Sigmoid colon (tissue), 7 donors: ENCODE data around the gene SYPL1. TPM values are rescaled to one million over a fixed set of nuclear protein-coding genes. Genes with fewer than 3 reads are reported as not detected.

ENCODE experiments used
- DNase-seq: peaks from one replicate; pipeline ENCODE4 v3.0.0-alpha.2; 2019
- H3K27ac ChIP-seq, 4 donors: fragments of 200-600 bp; sonication (generic); one replicate each; pipeline ENCODE4 v1.5.1; 2016 to 2019; ENCODE audit warnings: mild to moderate bottlenecking in 1 of 4
- H3K27me3 ChIP-seq, 3 donors: fragments of 200-600 bp; sonication (generic); one replicate each; pipeline ENCODE4 v1.5.1; 2019; ENCODE audit warnings: mild to moderate bottlenecking in 1 of 3
- H3K36me3 ChIP-seq, 4 donors: fragments of 200-600 bp; sonication (generic); one replicate each; pipeline ENCODE4 v1.5.1; 2016 to 2019
- H3K4me1 ChIP-seq, 4 donors: fragments of 200-600 bp; sonication (generic); one replicate each; pipeline ENCODE4 v1.5.1; 2017 to 2019
- H3K4me3 ChIP-seq, 4 donors: fragments of 200-600 bp; sonication (generic); one replicate each; pipeline ENCODE4 v1.5.1; 2017 to 2019; ENCODE audit warnings: mild to moderate bottlenecking in 2 of 4, moderate library complexity in 1 of 4
- H3K9me3 ChIP-seq, 4 donors: fragments of 200-600 bp in 3 of 4; sonication (generic) in 3 of 4; one replicate each; pipeline versions ENCODE4 v1.5.1 to v1.6.1; 2013 to 2019
- CTCF ChIP-seq, 4 experiments: fragments of 450-650 bp in 3 of 4; fragments of 200-600 bp in 1 of 4; IDR thresholded peaks; one replicate each; pipeline ENCODE4 v1.5.1; 2016 to 2019; ENCODE audit warnings: antibody characterized with exemption in 4 of 4, mild to moderate bottlenecking in 3 of 4, moderate library complexity in 2 of 4
- EP300 ChIP-seq, 4 donors: sonication (generic); formaldehyde crosslinking; IDR thresholded peaks; one replicate each; pipeline ENCODE4 v1.6.1; 2017; ENCODE audit warnings: antibody characterized with exemption in 4 of 4
- POLR2A ChIP-seq, 2 donors: fragments of 450-650 bp; IDR thresholded peaks; one replicate each; pipeline ENCODE4 v1.6.1; 2016; ENCODE audit warnings: antibody characterized with exemption in 2 of 2, mild to moderate bottlenecking in 2 of 2, moderate library complexity in 2 of 2
- POLR2AphosphoS5 ChIP-seq, 4 donors: sonication (generic); formaldehyde crosslinking; IDR thresholded peaks; one replicate each; pipeline ENCODE4 v1.6.1; 2017; ENCODE audit warnings: antibody characterized with exemption in 4 of 4
- WGBS, 2 donors: extraction: QIAGEN DNeasy Blood & Tissue Kit; methylation state at CpG; one replicate each; pipeline ENCODE4 v1.1.7; 2013; 5-methylcytosine and 5-hydroxymethylcytosine counted together
- intact Hi-C: fragments of 100-400 bp; cut with DNase I; formaldehyde crosslinking; loops from one replicate; pipeline ENCODE4 v1.15.1; 2023
- polyA plus RNA-seq, 3 donors: library from polyadenylated mRNA; stranded (reverse); fragments of 200-250 nt; gene quantifications; one replicate each; pipeline ENCODE4 v1.2.3, GENCODE V29; 2013
- total RNA-seq, 4 donors: library from RNA; depleted of rRNA; stranded (reverse); fragments of >200 nt; gene quantifications; one replicate each; pipeline ENCODE4 v1.1.0, GENCODE V29; 2016
- donor health status: healthy with polysubstance abuse.
- donor health status: Bipolar disorder and iron deficiency.
- donor health status: healthy.

The SYPL1 gene
- total RNA-seq (100 to 1,000 TPM in 3 of 4 donors, 10 to 100 TPM in 1; 99.5 to 184 (median 144) TPM), polyA plus RNA-seq (10 to 100 TPM; 21.0 to 84.0 (median 24.3) TPM)

- intact Hi-C loops, result loop anchor here (2.0 kb wide), 1 partner anchor 44 kb away; no protein-coding TSS in a partner anchor
- peak in 1 of 2 donors; percentile 38 for TF ChIP-seq POLR2A (IDR thresholded peaks at IDR 0.05)
- TF ChIP-seq CTCF (IDR thresholded peaks at IDR 0.05), result no peak
- TF ChIP-seq POLR2AphosphoS5 (IDR thresholded peaks at IDR 0.05), result peak; percentile 73 to 93 (median 88)
- 2 to 3% methylated on average over 76 of the region's 76 CpGs for WGBS, 2 donors
- DNase-seq, result peak; percentile 98
- Histone ChIP-seq H3K27ac (peak within 1 kb of the TSS; percentile 95 to 100 (median 96)), H3K4me3 (peak within 1 kb of the TSS; percentile 62 to 81 (median 73)), H3K36me3 (no peaks in the 10 kb centered on the region), H3K4me1 (peaks cover 0 to 68% (median 50%) of the 10 kb centered on the region in 4 donors), H3K9me3 (no peaks in the 10 kb centered on the region), H3K27me3 (no peaks in the 10 kb centered on the region)
Observed at GRCh38 chr7:106112118-106112971, at the start of gene SYPL1. Gene SYPL1 (minus strand): TSS chr7:106112312. CDS start chr7:106112208, 104 bp downstream.

- no peaks in the 10 kb centered on the region for H3K27me3 ChIP-seq
- TF ChIP-seq POLR2AphosphoS5 (IDR thresholded peaks at IDR 0.05) (no peak), CTCF (IDR thresholded peaks at IDR 0.05) (no peak), EP300 (IDR thresholded peaks at IDR 0.05) (no peak), POLR2A (IDR thresholded peaks at IDR 0.05) (no peak)
- H3K4me1 ChIP-seq, result peaks cover 0 to 17% (median 12%) of the 10 kb centered on the region in 4 donors
- no peak overlapping the region for H3K27ac ChIP-seq
- DNase-seq, result no peak
- WGBS, 2 donors, result 33 to 52% methylated on average over 4 of the region's 4 CpGs
- H3K4me3 ChIP-seq, result no peak overlapping the region
- H3K36me3 ChIP-seq, result no peaks in the 10 kb centered on the region
- H3K9me3 ChIP-seq, result no peaks in the 10 kb centered on the region
- intact Hi-C loops, result loop anchor here (10.0 kb wide), 2 partner anchors 280 to 500 kb away; partner anchors contain the start of gene ATXN7L1
Observed at GRCh38 chr7:106155027-106155426, 42.9 kb upstream of the SYPL1 start.

- H3K4me3 ChIP-seq, result peak overlapping the region in 1 of 4 donors; percentile 11
- WGBS, 2 donors, result 49 to 56% methylated on average over 15 of the region's 15 CpGs
- no peaks in the 10 kb centered on the region for H3K27me3 ChIP-seq
- intact Hi-C loops, result loop anchor here (1.0 to 10.0 kb wide), 4 partner anchors 43 to 499 kb away; partner anchors contain the start of gene ATXN7L1
- no peaks in the 10 kb centered on the region for H3K36me3 ChIP-seq
- DNase-seq, result peak; percentile 93
- H3K9me3 ChIP-seq, result no peaks in the 10 kb centered on the region
- TF ChIP-seq CTCF (IDR thresholded peaks at IDR 0.05) (peak; percentile 92 to 95 (median 94)), POLR2AphosphoS5 (IDR thresholded peaks at IDR 0.05) (peak in 2 of 4 donors; percentile 23 to 45), POLR2A (IDR thresholded peaks at IDR 0.05) (no peak), EP300 (IDR thresholded peaks at IDR 0.05) (no peak)
- H3K27ac ChIP-seq, result peak overlapping the region in 2 of 4 donors; percentile 19 to 35
- H3K4me1 ChIP-seq, result peaks cover 0 to 17% (median 12%) of the 10 kb centered on the region in 4 donors
Observed at GRCh38 chr7:106153891-106154449, 41.9 kb upstream of the SYPL1 start.

GRCh38 chr7:106152313-106152665, 40.2 kb upstream of the SYPL1 start:
- Histone ChIP-seq H3K4me1 (peaks cover 0 to 17% (median 12%) of the 10 kb centered on the region in 4 donors), H3K36me3 (no peaks in the 10 kb centered on the region), H3K4me3 (no peak overlapping the region), H3K9me3 (no peaks in the 10 kb centered on the region), H3K27ac (no peak overlapping the region), H3K27me3 (no peaks in the 10 kb centered on the region)
- no peak for DNase-seq
- TF ChIP-seq POLR2AphosphoS5 (IDR thresholded peaks at IDR 0.05), result no peak
- TF ChIP-seq EP300 (IDR thresholded peaks at IDR 0.05), result no peak
- no peak for TF ChIP-seq POLR2A (IDR thresholded peaks at IDR 0.05)
- TF ChIP-seq CTCF (IDR thresholded peaks at IDR 0.05), result no peak
- WGBS, 2 donors, result 42 to 72% methylated on average over 6 of the region's 6 CpGs
- intact Hi-C loops, result loop anchor here (2.0 to 10.0 kb wide), 3 partner anchors 41 to 497 kb away; partner anchors contain the start of gene ATXN7L1
